Lower leg skin (tissue), 4 donors: ENCODE results near the gene ALDH3B2. TPM values are rescaled to one million over a fixed set of nuclear protein-coding genes. Genes with fewer than 3 reads are reported as not detected.

ENCODE experiments used
- DNase-seq, 2 donors: peaks; one replicate each; pipeline ENCODE4 v3.0.0-alpha.2; 2019; ENCODE audit warnings: low spot score in 2 of 2
- H3K4me3 ChIP-seq: fragments of 200-600 bp; sonication (generic); 2 replicates; pipeline ENCODE4 v1.5.1; 2017; ENCODE audit warnings: mild to moderate bottlenecking, low read depth; ENCODE audit not compliant: poor library complexity, severe bottlenecking
- POLR2A ChIP-seq, 2 donors: fragments of 450-650 bp; IDR thresholded peaks; one replicate each; pipeline ENCODE4 v1.6.1; 2016 to 2017; ENCODE audit warnings: antibody characterized with exemption in 2 of 2, mild to moderate bottlenecking in 1 of 2, moderate library complexity in 1 of 2
- WGBS, 2 donors: methylation state at CpG; one replicate each; pipeline ENCODE4 v1.1.5; 2018; 5-methylcytosine and 5-hydroxymethylcytosine counted together
- intact Hi-C: fragments of 100-400 bp; cut with DNase I; formaldehyde crosslinking; loops from one replicate; pipeline ENCODE4 v1.15.0; 2023; ENCODE audit warnings: low total_unique reads
- total RNA-seq, 4 donors: library from RNA; depleted of rRNA; stranded (reverse); fragments of >200 nt; gene quantifications; one replicate each; pipeline ENCODE4 v1.1.0, GENCODE V29; 2016
- TF ChIP-seq, protein P1 (sequence below), 3 donors: fragments of 450-650 bp; IDR thresholded peaks; one replicate each; pipeline ENCODE4 v1.5.1; 2016; ENCODE audit warnings: antibody characterized with exemption in 3 of 3, mild to moderate bottlenecking in 3 of 3, moderate library complexity in 2 of 3

The ALDH3B2 gene
- total RNA-seq, 4 donors from 2014 or later: 127 to 221 (median 170) TPM

DNA sequence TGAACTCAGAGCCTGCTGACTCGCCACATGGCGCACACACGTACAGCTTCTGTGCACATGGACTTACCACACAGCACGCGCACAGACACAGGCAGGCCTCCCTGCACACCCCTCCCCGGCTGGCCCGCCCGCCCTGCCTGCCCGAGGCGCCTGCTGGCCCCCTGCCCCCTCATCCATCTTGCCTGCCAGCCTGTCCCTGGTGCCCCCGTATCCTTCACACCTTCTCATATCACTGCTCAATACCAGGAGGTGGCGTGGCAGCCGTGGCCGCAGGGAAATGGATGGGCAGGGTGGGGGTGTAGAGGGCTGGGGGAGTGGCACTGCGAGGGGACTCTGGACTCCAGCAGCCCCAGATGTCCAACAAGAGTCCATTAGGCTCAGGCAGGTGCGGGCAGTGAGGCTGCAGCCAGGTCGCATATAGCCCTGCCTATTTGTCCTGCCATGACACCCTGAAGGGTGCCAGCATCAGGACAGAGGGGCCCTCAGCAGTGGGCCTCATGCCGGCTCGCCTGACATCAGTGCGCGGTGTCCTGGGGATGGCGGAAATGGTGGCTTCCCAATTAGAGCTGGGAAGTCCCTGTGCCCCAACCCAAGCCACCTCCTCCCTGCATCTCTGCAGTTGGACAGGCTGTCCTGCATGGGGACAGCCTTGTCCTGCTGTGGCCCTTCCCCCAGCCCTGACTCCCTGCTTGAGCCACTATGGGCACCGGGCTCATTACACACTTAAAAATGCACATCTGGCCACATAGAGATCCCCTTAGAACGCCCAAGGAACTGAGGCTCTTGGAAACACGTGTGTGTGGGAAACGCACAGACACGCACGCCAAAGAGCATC, 32.9 kb downstream of the ALDH3B2 start:
- H3K4me3 ChIP-seq: no peak overlapping the region
- WGBS, 2 donors: 63 to 81% methylated on average over 23 to 28 of the region's 28 CpGs
- no peak for TF ChIP-seq POLR2A (IDR thresholded peaks at IDR 0.05)
- TF ChIP-seq, protein P1, sequence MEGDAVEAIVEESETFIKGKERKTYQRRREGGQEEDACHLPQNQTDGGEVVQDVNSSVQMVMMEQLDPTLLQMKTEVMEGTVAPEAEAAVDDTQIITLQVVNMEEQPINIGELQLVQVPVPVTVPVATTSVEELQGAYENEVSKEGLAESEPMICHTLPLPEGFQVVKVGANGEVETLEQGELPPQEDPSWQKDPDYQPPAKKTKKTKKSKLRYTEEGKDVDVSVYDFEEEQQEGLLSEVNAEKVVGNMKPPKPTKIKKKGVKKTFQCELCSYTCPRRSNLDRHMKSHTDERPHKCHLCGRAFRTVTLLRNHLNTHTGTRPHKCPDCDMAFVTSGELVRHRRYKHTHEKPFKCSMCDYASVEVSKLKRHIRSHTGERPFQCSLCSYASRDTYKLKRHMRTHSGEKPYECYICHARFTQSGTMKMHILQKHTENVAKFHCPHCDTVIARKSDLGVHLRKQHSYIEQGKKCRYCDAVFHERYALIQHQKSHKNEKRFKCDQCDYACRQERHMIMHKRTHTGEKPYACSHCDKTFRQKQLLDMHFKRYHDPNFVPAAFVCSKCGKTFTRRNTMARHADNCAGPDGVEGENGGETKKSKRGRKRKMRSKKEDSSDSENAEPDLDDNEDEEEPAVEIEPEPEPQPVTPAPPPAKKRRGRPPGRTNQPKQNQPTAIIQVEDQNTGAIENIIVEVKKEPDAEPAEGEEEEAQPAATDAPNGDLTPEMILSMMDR (IDR thresholded peaks at IDR 0.05): no peak
- DNase-seq: no peak
- intact Hi-C loops: no loop called here

DNA sequence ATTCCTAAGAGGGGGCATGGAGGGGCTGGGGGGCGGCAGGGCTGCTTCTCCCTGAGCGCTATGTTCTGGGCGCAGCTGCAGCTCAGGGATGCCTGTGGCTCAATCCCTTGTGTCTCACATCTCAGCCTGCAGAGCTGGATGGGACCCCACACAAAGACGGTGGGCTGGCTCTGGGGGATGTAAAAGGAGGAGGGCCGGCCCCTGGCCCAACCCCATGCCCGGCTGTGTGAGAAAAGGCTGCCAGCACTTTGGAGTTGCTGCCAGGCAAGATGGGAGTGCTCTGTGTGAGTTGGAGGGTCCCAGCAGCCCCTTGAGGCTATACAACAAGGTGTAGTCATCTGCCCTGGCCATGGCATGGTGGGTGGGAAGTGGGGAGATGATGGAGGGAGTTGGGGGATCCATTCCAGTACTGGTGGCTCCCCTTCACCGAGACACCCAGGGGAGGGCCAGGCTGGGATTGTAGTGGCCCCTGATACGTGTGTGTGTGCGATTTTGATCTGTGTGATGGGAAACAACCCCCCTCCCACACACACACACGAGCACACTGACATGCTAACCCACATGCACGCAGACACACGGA, 33.6 kb downstream of the ALDH3B2 start:
- intact Hi-C loops: no loop called here
- H3K4me3 ChIP-seq: no peak overlapping the region
- DNase-seq: no peak
- TF ChIP-seq, protein P1 (IDR thresholded peaks at IDR 0.05): no peak
- no peak for TF ChIP-seq POLR2A (IDR thresholded peaks at IDR 0.05)
- 39 to 58% methylated on average over 9 to 12 of the region's 12 CpGs for WGBS, 2 donors

DNA sequence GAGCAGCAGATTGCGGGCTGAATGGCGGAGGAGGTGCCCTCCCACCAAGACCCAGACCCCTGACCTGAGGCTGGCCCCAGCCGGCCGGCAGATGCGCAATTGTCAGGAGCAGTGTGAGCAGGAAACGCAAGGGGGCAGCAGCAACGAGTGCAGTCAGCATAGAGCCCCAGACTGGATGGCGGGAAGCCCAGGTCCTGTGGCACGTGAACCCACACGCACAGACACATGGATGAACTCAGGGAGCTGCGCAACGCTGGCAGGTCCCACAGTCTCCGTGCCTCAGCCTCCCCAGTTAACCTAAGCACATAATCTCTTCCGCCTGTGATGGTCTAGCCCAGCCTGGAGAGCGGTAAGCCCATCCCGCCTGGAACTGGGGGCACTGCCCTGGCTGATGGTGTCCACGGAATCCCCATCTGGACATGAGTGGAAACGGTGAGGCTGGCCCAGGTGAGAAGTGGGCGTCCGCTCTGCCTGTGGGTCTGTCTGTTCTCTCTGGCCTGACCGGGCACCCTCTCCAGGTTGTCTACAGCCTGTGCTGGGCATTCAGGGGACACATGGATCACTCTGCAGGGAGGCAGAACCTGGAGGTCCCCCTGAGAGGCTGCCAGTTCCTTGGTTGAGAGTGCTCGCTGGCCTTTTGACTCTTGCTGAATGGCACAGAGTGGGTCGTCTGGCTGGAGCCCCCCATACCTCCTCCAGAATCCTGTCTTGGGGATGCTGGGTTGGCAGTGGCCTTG, 34.2 kb downstream of the ALDH3B2 start:
- peak; percentile 54 to 94 for DNase-seq
- WGBS, 2 donors: 38 to 71% methylated on average over 13 to 22 of the region's 23 CpGs

DNA sequence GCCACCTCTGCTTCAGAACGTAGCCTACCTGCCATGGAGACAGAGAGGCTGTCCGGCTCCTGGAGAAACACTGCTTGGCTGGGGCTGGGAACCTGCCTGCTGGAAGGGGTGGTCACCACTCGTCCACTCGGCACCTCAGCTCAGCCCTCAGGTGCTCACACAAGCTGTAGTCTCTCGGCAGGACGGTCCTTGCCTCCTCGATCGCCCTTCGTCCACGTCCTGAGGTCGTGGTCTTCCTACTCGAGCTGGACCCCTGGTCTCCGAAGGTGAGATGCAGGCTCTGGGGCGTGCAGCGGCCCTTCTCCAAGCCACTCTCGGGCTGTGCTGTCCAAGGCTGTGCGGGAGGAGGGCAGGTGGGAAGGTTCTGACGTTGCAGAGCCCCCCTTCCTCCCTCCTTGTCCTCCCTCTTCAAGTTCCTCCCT, 35.0 kb downstream of the ALDH3B2 start, which contains the start of gene TBX10:
TSS of gene TBX10 (minus strand) at position 326 of the 422 bp plus-strand sequence. CDS start at position 35, 291 bp downstream.
- intact Hi-C loops: no loop called here

More for the DNA sequence above, 34.2 kb downstream of the ALDH3B2 start:
- no peak overlapping the region for H3K4me3 ChIP-seq
- no peak for TF ChIP-seq POLR2A (IDR thresholded peaks at IDR 0.05)
- TF ChIP-seq, protein P1 (IDR thresholded peaks at IDR 0.05): no peak
- intact Hi-C loops: no loop called here

More for the DNA sequence above, 35.0 kb downstream of the ALDH3B2 start, which contains the start of gene TBX10:
- no peak for TF ChIP-seq POLR2A (IDR thresholded peaks at IDR 0.05)
- TF ChIP-seq, protein P1 (IDR thresholded peaks at IDR 0.05): no peak
- WGBS, 2 donors: 77 to 81% methylated on average over 18 of the region's 18 CpGs
- DNase-seq: no peak
- no peak within 1 kb of the TSS for H3K4me3 ChIP-seq
